Liver (tissue), 9 donors: ENCODE measurements around the gene NT5C3A. TPM values are rescaled to one million over a fixed set of nuclear protein-coding genes. Genes with fewer than 3 reads are reported as not detected.
"Not testable (repeated sequence)": the region's sequence is repeated elsewhere in the genome, so short reads cannot be mapped to it uniquely, and the experiment has no call there.

Experiments used
- DNase-seq: peaks from one replicate; pipeline ENCODE4 v3.0.0-alpha.2; 2017; ENCODE audit warnings: low spot score
- H3K27ac ChIP-seq, 2 donors: one replicate each; pipeline ENCODE4 v1.7.0; 2013; ENCODE audit warnings: inconsistent platforms in 2 of 2, low read length in 2 of 2, control low read depth in 1 of 2, low read depth in 1 of 2, mild to moderate bottlenecking in 1 of 2
- H3K27me3 ChIP-seq, 4 donors: one replicate each; pipeline versions ENCODE4 v1.6.1 to v1.7.0; 2013; ENCODE audit warnings: low read length in 3 of 4, inconsistent platforms in 1 of 4, mild to moderate bottlenecking in 1 of 4, moderate library complexity in 1 of 4; ENCODE audit not compliant: control insufficient read depth in 4 of 4, insufficient read depth in 4 of 4
- H3K36me3 ChIP-seq, 4 donors: one replicate each; pipeline versions ENCODE4 v1.6.1 to v1.7.0; 2013; ENCODE audit warnings: low read length in 3 of 4, mild to moderate bottlenecking in 3 of 4, low read depth in 1 of 4, moderate library complexity in 1 of 4; ENCODE audit not compliant: control insufficient read depth in 4 of 4, insufficient read depth in 3 of 4
- H3K4me1 ChIP-seq, 4 donors: one replicate each; pipeline versions ENCODE4 v1.6.1 to v1.7.0; 2013; ENCODE audit warnings: low read length in 3 of 4, mild to moderate bottlenecking in 3 of 4, moderate library complexity in 1 of 4; ENCODE audit not compliant: control insufficient read depth in 4 of 4, insufficient read depth in 4 of 4
- H3K4me3 ChIP-seq, 3 donors: one replicate each; pipeline versions ENCODE4 v1.6.1 to v1.7.0; 2013; ENCODE audit warnings: low read length in 3 of 3, control low read depth in 1 of 3, low read depth in 1 of 3, mild to moderate bottlenecking in 1 of 3
- H3K9ac ChIP-seq, 2 donors: one replicate each; pipeline ENCODE4 v1.7.0; 2013; ENCODE audit warnings: low read length in 2 of 2, mild to moderate bottlenecking in 2 of 2, moderate library complexity in 2 of 2, control low read depth in 1 of 2, low read depth in 1 of 2
- H3K9me3 ChIP-seq, 4 donors: one replicate each; pipeline versions ENCODE4 v1.6.1 to v1.7.0; 2013; ENCODE audit warnings: low read length in 3 of 4; ENCODE audit not compliant: control insufficient read depth in 4 of 4
- ATF3 ChIP-seq: IDR thresholded peaks from 2 replicates; pipeline ENCODE4 v1.6.1; 2016; ENCODE audit warnings: antibody characterized with exemption
- CTCF ChIP-seq: fragments of 150-350 bp; IDR thresholded peaks from 2 replicates; pipeline ENCODE4 v1.5.1; 2017; ENCODE audit warnings: improper control_type of control experiment, low read depth, low read length; ENCODE audit not compliant: missing input control
- EGR1 ChIP-seq, 2 donors: IDR thresholded peaks; 2 replicates each; pipeline ENCODE4 v1.6.1; 2016 to 2018; ENCODE audit warnings: antibody characterized with exemption in 2 of 2, low read depth in 2 of 2
- FOXA1 ChIP-seq: IDR thresholded peaks from 2 replicates; pipeline ENCODE4 v1.6.1; 2016; ENCODE audit warnings: antibody characterized with exemption
- FOXA2 ChIP-seq: IDR thresholded peaks from 2 replicates; pipeline ENCODE4 v1.6.1; 2016; ENCODE audit warnings: antibody characterized with exemption
- GABPA ChIP-seq, 2 donors: IDR thresholded peaks in 1 of 2; conservative IDR thresholded peaks in 1 of 2; 2 replicates each; pipeline ENCODE4 v1.6.1; 2016; ENCODE audit warnings: antibody characterized with exemption in 2 of 2, mild to moderate bottlenecking in 1 of 2, moderate library complexity in 1 of 2
- HNF4A ChIP-seq, 2 donors: conservative IDR thresholded peaks; 2 replicates each; pipeline ENCODE4 v1.6.1; 2016; ENCODE audit warnings: antibody characterized with exemption in 2 of 2, mild to moderate bottlenecking in 2 of 2
- HNF4G ChIP-seq: IDR thresholded peaks from 2 replicates; pipeline ENCODE4 v1.6.1; 2016; ENCODE audit warnings: antibody characterized with exemption
- JUND ChIP-seq, 2 donors: IDR thresholded peaks; 2 replicates each; pipeline ENCODE4 v1.6.1; 2016; ENCODE audit warnings: antibody characterized with exemption in 2 of 2
- NR2F2 ChIP-seq: IDR thresholded peaks from 2 replicates; pipeline ENCODE4 v1.6.1; 2016; ENCODE audit warnings: antibody characterized with exemption
- RAD21 ChIP-seq, 2 donors: IDR thresholded peaks; 2 replicates each; pipeline ENCODE4 v1.6.1; 2016; ENCODE audit warnings: antibody characterized with exemption in 2 of 2, mild to moderate bottlenecking in 2 of 2
- REST ChIP-seq: IDR thresholded peaks from 2 replicates; pipeline ENCODE4 v1.6.1; 2016; ENCODE audit warnings: antibody characterized with exemption, mild to moderate bottlenecking
- RXRA ChIP-seq, 2 donors: IDR thresholded peaks; 2 replicates each; pipeline ENCODE4 v1.6.1; 2017 to 2018; ENCODE audit warnings: antibody characterized with exemption in 2 of 2, mild to moderate bottlenecking in 1 of 2
- SP1 ChIP-seq: IDR thresholded peaks from 2 replicates; pipeline ENCODE4 v1.6.1; 2018; ENCODE audit warnings: antibody characterized with exemption, mild to moderate bottlenecking
- TAF1 ChIP-seq: conservative IDR thresholded peaks from 2 replicates; pipeline ENCODE4 v1.6.1; 2016; ENCODE audit warnings: antibody characterized with exemption, mild to moderate bottlenecking
- YY1 ChIP-seq: IDR thresholded peaks from 2 replicates; pipeline ENCODE4 v1.6.1; 2016; ENCODE audit warnings: antibody characterized with exemption, mild to moderate bottlenecking
- ZBTB33 ChIP-seq: IDR thresholded peaks from 2 replicates; pipeline ENCODE4 v1.6.1; 2016; ENCODE audit warnings: antibody characterized with exemption
- WGBS: extraction: QIAGEN DNeasy Blood & Tissue Kit; methylation state at CpG from one replicate; pipeline ENCODE4 v1.1.7; 2013; 5-methylcytosine and 5-hydroxymethylcytosine counted together
- polyA plus RNA-seq, 2 donors: library from polyadenylated mRNA; stranded (reverse) in 1 of 2; unstranded in 1 of 2; fragments of 200-250 nt in 1 of 2; fragments of >200 nt in 1 of 2; fragmentation: Nextera tagmentation in 1 of 2; extraction: Ambion mirVana in 1 of 2; gene quantifications; one replicate each; pipeline versions ENCODE4 v1.2.1 to v1.2.3, GENCODE V29; 2013 to 2015
- total RNA-seq, 2 donors: library from RNA; depleted of rRNA; stranded (reverse); fragments of >200 nt; gene quantifications; one replicate each; pipeline ENCODE4 v1.2.3, GENCODE V29; 2014
- TF ChIP-seq, protein P1 (sequence below): IDR thresholded peaks from 2 replicates; pipeline ENCODE4 v1.6.1; 2016; ENCODE audit warnings: antibody characterized with exemption
- donor health status: healthy.
- donor health status: healthy.
- donor health status: healthy.
- donor health status: healthy.
- donor health status: healthy.

Gene NT5C3A
- total and polyA plus RNA-seq, 4 donors, result 4.3 to 41.6 (median 9.7) TPM

DNA sequence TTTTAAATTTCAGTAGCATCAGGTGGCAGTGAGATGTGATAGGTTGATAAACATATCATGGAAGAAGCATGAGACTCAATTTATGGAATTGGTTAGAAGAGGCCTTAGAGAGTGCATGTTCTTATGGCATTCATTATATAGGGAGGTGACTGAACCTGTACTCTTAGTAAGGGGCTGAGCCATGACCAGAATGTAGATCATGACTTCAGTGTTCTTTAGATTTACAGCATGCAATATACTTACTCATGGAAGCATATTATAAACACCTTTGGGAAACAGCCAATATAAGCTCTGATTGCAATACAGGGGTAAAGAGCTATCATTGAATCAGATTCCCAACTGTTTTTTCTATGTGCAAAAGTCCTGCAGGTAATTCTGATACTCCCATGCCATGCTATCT, 50.2 kb downstream of the NT5C3A start:
- peaks cover 1 to 17% (median 11%) of the 10 kb centered on the region in 4 donors for H3K36me3 ChIP-seq
- no peak overlapping the region for H3K9ac ChIP-seq
- no peaks in the 10 kb centered on the region for H3K9me3 ChIP-seq
- no peaks in the 10 kb centered on the region for H3K27me3 ChIP-seq
- no peak overlapping the region for H3K27ac ChIP-seq
- TF ChIP-seq HNF4G (no peak), NR2F2 (no peak), ZBTB33 (no peak), JUND (IDR thresholded peaks at IDR 0.05) (no peak), SP1 (no peak), YY1 (no peak), FOXA2 (no peak), TAF1 (no peak), RXRA (IDR thresholded peaks at IDR 0.05) (no peak), ATF3 (no peak), HNF4A (conservative IDR thresholded peaks at IDR 0.05) (no peak), EGR1 (IDR thresholded peaks at IDR 0.05; ENCODE audit: low read depth in 2 of 2) (no peak), FOXA1 (no peak)
- TF ChIP-seq, protein P1, sequence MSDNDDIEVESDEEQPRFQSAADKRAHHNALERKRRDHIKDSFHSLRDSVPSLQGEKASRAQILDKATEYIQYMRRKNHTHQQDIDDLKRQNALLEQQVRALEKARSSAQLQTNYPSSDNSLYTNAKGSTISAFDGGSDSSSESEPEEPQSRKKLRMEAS, result no peak
- no peaks in the 10 kb centered on the region for H3K4me1 ChIP-seq
- no peak overlapping the region for H3K4me3 ChIP-seq
- DNase-seq, result no peak

GRCh38 chr7:33009734-33010133, 52.8 kb downstream of the NT5C3A start:
- Histone ChIP-seq H3K9ac (no peak overlapping the region), H3K4me1 (no peaks in the 10 kb centered on the region), H3K4me3 (no peak overlapping the region), H3K9me3 (no peaks in the 10 kb centered on the region), H3K27ac (no peak overlapping the region), H3K36me3 (peaks cover 0 to 9% (median 4%) of the 10 kb centered on the region in 4 donors), H3K27me3 (no peaks in the 10 kb centered on the region)
- 98% methylated on average over 2 of the region's 2 CpGs for WGBS
- TF ChIP-seq NR2F2 (no peak), HNF4G (no peak), RAD21 (IDR thresholded peaks at IDR 0.05) (no peak), FOXA1 (no peak), YY1 (no peak), FOXA2 (no peak), REST (no peak), ATF3 (no peak), CTCF (no peak), GABPA (IDR thresholded peaks at IDR 0.05 in 1 of 2, conservative IDR thresholded peaks at IDR 0.05 in 1 of 2) (no peak), SP1 (no peak), TAF1 (no peak)
- TF ChIP-seq, protein P1, result no peak
- DNase-seq, result no peak

DNA sequence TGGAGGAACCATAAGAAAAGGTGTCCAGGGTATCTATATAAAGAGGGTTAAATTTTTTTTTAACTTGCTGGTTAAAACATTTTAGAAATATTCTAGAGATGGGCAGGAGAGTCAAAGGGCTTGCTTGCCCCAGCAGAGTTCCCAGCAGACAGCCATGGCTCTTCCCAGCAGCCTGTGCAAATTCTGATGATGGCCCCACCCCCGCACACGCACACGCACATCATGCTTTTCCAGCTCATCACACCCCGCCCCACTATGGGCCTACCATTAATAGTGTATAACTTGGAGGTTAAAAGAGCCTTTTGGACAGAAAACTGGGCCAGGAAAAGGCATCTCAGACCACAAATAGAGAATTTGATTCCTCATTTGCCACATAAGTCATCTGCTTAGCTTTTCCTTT, 56.9 kb downstream of the NT5C3A start:
- H3K27ac ChIP-seq, H3K9ac ChIP-seq, DNase-seq, H3K9me3 ChIP-seq, H3K4me1 ChIP-seq, H3K36me3 ChIP-seq, H3K27me3 ChIP-seq, H3K4me3 ChIP-seq: not testable (repeated sequence)
- WGBS, result 96% methylated on average over 4 of the region's 4 CpGs
